Adrenal gland (tissue), 5 donors: ENCODE data around the gene ATAD3B.

Experiments
- POLR2A ChIP-seq, 2 donors: fragments of 450-650 bp; IDR thresholded peaks; one replicate each; pipeline ENCODE4 v1.6.1; 2017; ENCODE audit warnings: antibody characterized with exemption in 2 of 2, mild to moderate bottlenecking in 2 of 2, moderate library complexity in 1 of 2
- TF ChIP-seq, protein P1 (sequence below), 6 experiments: fragments of 450-650 bp in 4 of 6; fragments of 200-600 bp in 2 of 6; sonication (generic) in 1 of 6; IDR thresholded peaks; 1 replicate in 5 of 6; 2 replicates in 1 of 6; pipeline versions ENCODE4 v1.5.1 to v1.8.0; 2016 to 2021; ENCODE audit warnings: antibody characterized with exemption in 6 of 6, mild to moderate bottlenecking in 2 of 6, moderate library complexity in 1 of 6
- donor health status: DM: no; HTN: no; CAD: no.

DNA sequence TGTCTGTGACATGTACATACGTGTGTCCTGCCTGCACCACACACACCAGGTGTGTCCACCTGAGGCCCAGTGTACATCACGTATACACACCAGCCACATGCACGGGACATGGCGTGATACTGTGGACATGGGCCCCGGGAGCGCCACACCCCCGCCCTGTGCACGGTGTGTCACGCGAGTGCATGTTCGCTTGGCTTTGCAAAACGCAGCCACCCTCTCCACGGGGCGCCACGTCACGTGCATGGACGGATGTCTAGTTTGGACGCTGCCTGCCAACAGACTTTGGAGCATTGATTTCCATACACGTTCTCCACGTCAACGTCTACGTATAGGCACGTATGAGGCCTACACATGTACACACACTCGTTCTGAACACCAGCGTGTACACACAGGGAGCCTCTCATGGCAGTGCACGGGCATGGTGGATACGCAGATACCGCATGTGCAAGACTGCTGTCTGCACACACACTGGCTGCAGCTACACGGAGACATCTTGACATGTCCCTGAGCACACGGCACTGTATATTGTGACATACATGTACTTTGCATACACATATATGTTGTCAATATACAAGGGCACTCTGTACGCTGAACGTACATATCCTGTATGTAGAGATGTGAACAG, 66.2 kb downstream of the ATAD3B start:
- TF ChIP-seq, protein P1, sequence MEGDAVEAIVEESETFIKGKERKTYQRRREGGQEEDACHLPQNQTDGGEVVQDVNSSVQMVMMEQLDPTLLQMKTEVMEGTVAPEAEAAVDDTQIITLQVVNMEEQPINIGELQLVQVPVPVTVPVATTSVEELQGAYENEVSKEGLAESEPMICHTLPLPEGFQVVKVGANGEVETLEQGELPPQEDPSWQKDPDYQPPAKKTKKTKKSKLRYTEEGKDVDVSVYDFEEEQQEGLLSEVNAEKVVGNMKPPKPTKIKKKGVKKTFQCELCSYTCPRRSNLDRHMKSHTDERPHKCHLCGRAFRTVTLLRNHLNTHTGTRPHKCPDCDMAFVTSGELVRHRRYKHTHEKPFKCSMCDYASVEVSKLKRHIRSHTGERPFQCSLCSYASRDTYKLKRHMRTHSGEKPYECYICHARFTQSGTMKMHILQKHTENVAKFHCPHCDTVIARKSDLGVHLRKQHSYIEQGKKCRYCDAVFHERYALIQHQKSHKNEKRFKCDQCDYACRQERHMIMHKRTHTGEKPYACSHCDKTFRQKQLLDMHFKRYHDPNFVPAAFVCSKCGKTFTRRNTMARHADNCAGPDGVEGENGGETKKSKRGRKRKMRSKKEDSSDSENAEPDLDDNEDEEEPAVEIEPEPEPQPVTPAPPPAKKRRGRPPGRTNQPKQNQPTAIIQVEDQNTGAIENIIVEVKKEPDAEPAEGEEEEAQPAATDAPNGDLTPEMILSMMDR (IDR thresholded peaks at IDR 0.05): no peak
- no peak for TF ChIP-seq POLR2A (IDR thresholded peaks at IDR 0.05)
